ENCODE results near the gene ATXN7L3. TPM values are rescaled to one million over a fixed set of nuclear protein-coding genes. Genes with fewer than 3 reads are reported as not detected.

Gene ATXN7L3
- total and polyA plus RNA-seq, 7 experiments from 2014 or later = 10.5 to 130 (median 107) TPM

DNA sequence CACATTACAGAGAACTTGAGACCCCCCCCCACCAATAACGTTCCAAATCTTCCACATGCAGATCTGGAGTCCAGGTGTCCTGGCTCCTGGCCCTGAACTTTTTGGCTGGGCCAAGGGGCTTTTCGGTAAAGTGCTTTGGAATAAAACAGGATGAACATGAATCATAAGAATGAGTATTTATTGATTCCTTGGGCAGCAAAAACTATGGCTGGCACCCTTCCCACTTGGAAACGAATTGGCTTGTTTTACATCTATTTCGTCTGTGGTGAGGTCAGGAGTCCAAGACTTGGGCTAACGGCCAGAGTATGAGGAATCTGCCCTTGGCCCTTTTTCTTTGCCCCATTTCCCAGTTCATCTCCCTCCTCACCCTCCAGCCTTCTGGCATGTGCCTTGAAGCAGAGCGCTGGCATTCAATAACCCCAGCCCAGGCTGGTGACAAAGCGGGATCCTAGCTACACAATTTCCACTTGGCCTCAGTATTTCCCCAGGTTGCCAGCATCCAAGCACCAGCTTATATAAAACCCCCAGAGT is 23.9 kb upstream of the ATXN7L3 start:
- no peak overlapping the region for H3K27ac ChIP-seq (ENCODE audit: low read depth, low read length)
- Mint-ChIP-seq H3K36me3 (no peaks in the 10 kb centered on the region), H3K27me3 (peaks cover 0 to 2% (median 0%) of the 10 kb centered on the region in 5 donors), H3K27ac (peak overlapping the region in 7 of 9 donors; percentile 28 to 94 (median 62)), H3K9me3 (peaks cover 0 to 5% (median 0%) of the 10 kb centered on the region in 11 donors), H3K4me3 (peak overlapping the region in 4 of 10 donors; percentile 51 to 99 (median 78)), H3K4me1 (peaks cover 8 to 16% (median 11%) of the 10 kb centered on the region in 7 donors)
- POLR2A ChIA-PET = interaction anchor here (1.3 to 5.7 kb wide), 2 partner anchors 102 to 121 kb away, joined by 3 to 102 read pairs; partner anchors contain the start of genes GRN and SLC25A39
- no peaks in the 10 kb centered on the region for H3K4me1 ChIP-seq (ENCODE audit: control insufficient read depth in 2 of 2, insufficient read depth in 2 of 2, low read length in 2 of 2)
- no peaks in the 10 kb centered on the region for H3K9me3 ChIP-seq (ENCODE audit: control insufficient read depth in 2 of 3, low read length in 3 of 3)
- CTCF ChIA-PET = no interaction called here
- no peak overlapping the region for H3K4me3 ChIP-seq (ENCODE audit: low read length)
- ATAC-seq (no peak), DNase-seq (no peak)
- peaks cover 0 to 11% (median 0%) of the 10 kb centered on the region in 3 experiments for H3K36me3 ChIP-seq (ENCODE audit: control insufficient read depth in 2 of 3, insufficient read depth in 3 of 3, low read length in 3 of 3)
- intact Hi-C loops (cut with micrococcal nuclease) = loop anchor here in 1 of 2 donors (5.0 kb wide), 1 partner anchor 44 kb away; the partner anchor contains the start of gene SLC4A1
- H3K27me3 ChIP-seq (ENCODE audit: control insufficient read depth in 2 of 2, insufficient read depth in 2 of 2, low read length in 2 of 2) = no peaks in the 10 kb centered on the region

DNA sequence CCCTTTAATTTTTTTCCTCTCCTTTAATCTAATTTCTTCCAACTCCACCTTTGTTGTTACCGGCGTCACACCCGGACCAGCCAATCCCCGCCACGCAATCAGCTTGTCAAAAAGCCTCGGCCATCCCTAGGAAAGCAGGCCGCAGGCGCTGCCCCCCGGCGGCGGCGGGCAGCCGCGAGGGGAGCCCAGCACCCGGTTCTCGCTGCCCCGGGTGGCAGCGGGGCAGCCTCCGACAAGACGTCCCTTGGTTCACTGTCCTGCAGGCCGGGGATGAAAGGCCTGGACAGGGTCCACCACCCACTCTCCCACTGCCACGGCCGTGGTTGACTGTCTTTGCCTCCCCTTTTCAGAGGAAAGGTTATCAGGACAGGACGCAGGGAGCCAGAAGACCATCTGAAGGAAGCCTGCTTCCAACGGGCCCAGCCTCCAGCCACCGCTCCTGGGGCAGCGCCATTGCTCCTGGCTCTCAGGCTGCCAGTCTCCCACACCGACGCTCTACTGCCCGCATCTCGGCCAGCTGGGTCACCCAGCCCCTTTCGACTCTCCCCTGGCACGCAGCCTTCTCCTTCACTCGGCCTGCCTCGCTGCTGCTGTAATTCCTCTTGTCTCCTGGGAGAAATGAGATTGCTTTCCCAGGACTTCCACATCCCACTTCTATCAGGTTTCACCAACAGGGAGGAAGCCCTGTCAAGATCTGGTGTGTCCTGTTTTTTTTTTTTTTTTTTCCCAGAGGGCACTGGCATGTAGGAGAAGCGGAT is 22.6 kb upstream of the ATXN7L3 start:
- H3K27me3 Mint-ChIP-seq = peaks cover 0 to 2% (median 0%) of the 10 kb centered on the region in 5 donors
- H3K4me1 ChIP-seq (ENCODE audit: control insufficient read depth in 2 of 2, insufficient read depth in 2 of 2, low read length in 2 of 2) = peaks cover 5 to 10% of the 10 kb centered on the region in 2 donors
- H3K27me3 ChIP-seq (ENCODE audit: control insufficient read depth in 2 of 2, insufficient read depth in 2 of 2, low read length in 2 of 2) = no peaks in the 10 kb centered on the region
- ChIA-PET POLR2A (interaction anchor here (0.6 to 14.1 kb wide), 13 partner anchors 13 to 1958 kb away, joined by 3 to 319 read pairs (median 21); partner anchors contain the start of genes ATXN7L3, RUNDC3A, SLC25A39 and TMUB2), CTCF (interaction anchor here (0.6 to 4.4 kb wide), 6 partner anchors 11 to 1150 kb away, joined by 3 to 33 read pairs (median 4); no protein-coding TSS in a partner anchor)
- peak overlapping the region; percentile 96 for H3K4me3 ChIP-seq (ENCODE audit: low read length)
- peak overlapping the region; percentile 90 for H3K27ac ChIP-seq (ENCODE audit: low read depth, low read length)
- ATAC-seq = no peak
- H3K9me3 Mint-ChIP-seq = peaks cover 0 to 5% (median 0%) of the 10 kb centered on the region in 11 donors
- no peaks in the 10 kb centered on the region for H3K9me3 ChIP-seq (ENCODE audit: control insufficient read depth in 2 of 3, low read length in 3 of 3)
- H3K36me3 Mint-ChIP-seq = peaks cover 0 to 5% (median 0%) of the 10 kb centered on the region in 5 donors
- H3K27ac Mint-ChIP-seq = peak overlapping the region; percentile 93 to 99 (median 95)
- H3K36me3 ChIP-seq (ENCODE audit: control insufficient read depth in 2 of 3, insufficient read depth in 3 of 3, low read length in 3 of 3) = peaks cover 0 to 11% (median 0%) of the 10 kb centered on the region in 3 experiments
- H3K4me1 Mint-ChIP-seq = peaks cover 13 to 21% (median 16%) of the 10 kb centered on the region in 7 donors
- intact Hi-C loops (cut with micrococcal nuclease) = loop anchor here in 1 of 2 donors (5.0 kb wide), 1 partner anchor 45 kb away; the partner anchor contains the start of gene SLC4A1
- peak overlapping the region; percentile 93 to 99 (median 96) for H3K4me3 Mint-ChIP-seq
- peak in 6 of 9 donors; percentile 26 to 57 (median 40) for DNase-seq

DNA sequence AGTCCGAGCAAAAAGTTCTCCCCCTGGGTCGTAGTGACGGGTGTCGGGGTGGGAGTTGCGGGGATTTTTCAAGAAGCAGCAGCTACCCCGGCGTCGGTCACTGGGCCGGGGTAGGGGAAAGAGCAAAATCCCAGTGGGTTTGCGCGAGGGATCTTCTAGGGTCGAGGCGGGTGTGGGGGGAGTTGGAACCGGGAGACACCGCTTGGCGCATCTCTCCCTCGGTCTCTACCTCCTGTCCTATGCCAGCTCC is 22.1 kb upstream of the ATXN7L3 start:
- peaks cover 10 to 15% of the 10 kb centered on the region in 2 donors for H3K4me1 ChIP-seq (ENCODE audit: control insufficient read depth in 2 of 2, insufficient read depth in 2 of 2, low read length in 2 of 2)

DNA sequence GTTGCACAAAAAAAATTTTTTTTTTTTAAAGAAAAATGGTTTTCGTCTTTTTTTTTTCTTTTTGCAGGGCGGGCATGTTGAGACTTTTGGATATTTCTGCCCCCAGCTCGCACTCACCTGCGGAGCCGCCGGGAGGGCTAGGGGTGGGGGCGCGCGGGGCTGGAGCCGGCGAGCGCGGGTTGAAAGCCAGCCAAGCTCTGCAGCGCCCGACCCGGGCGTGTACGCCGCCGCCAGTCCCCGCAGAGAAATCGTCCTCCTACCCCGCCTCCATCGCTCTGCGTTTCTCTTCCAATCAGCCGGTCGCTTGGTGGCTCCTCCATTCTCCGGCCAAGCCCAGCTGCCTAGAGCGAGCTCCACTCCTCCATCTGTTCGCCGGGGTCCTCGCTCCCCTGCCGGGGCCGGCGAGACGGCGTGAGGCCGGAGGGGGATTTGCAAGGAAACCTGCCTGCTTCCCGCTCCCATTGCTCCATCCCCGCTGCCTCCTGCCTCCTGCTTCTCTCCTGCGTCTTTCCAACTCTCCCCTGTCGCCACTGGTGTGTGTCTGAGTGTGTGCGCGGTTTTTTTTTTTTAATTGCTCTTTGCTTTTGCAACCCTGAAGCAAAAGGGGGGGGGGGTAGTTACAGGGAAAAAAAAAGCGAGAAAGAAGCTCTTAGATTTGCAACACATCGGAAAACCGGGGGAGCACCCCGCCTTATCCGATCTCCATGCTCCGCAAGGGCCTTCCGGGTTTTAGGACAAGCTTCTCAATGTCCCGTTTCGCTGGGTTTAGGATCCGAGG is 21.6 kb upstream of the ATXN7L3 start:
- intact Hi-C loops (cut with micrococcal nuclease) = loop anchor here in 1 of 2 donors (1.0 to 5.0 kb wide), 4 partner anchors 26 to 98 kb away; partner anchors contain the start of genes HDAC5, RUNDC3A and SLC4A1
- H3K4me3 ChIP-seq (ENCODE audit: low read length) = peak overlapping the region; percentile 96
- H3K27ac ChIP-seq (ENCODE audit: low read depth, low read length) = peak overlapping the region; percentile 90
- H3K27ac Mint-ChIP-seq = peak overlapping the region; percentile 93 to 99 (median 95)
- peaks cover 0 to 11% (median 0%) of the 10 kb centered on the region in 3 experiments for H3K36me3 ChIP-seq (ENCODE audit: control insufficient read depth in 2 of 3, insufficient read depth in 3 of 3, low read length in 3 of 3)
- ATAC-seq (peak; percentile 31), DNase-seq (peak; percentile 41 to 74 (median 68))
- H3K4me1 ChIP-seq (ENCODE audit: control insufficient read depth in 2 of 2, insufficient read depth in 2 of 2, low read length in 2 of 2) = peaks cover 15 to 20% of the 10 kb centered on the region in 2 donors
- ChIA-PET POLR2A (interaction anchor here (0.6 to 14.1 kb wide), 21 partner anchors 8 to 282 kb away, joined by 3 to 319 read pairs (median 5); partner anchors contain the start of genes ATXN7L3, GRN, HDAC5 and RUNDC3A), CTCF (interaction anchor here (0.6 to 4.4 kb wide), 7 partner anchors 10 to 1149 kb away, joined by 3 to 33 read pairs (median 3); no protein-coding TSS in a partner anchor)
- H3K27me3 Mint-ChIP-seq = peaks cover 0 to 2% (median 0%) of the 10 kb centered on the region in 5 donors
- H3K27me3 ChIP-seq (ENCODE audit: control insufficient read depth in 2 of 2, insufficient read depth in 2 of 2, low read length in 2 of 2) = no peaks in the 10 kb centered on the region
- H3K9me3 ChIP-seq (ENCODE audit: control insufficient read depth in 2 of 3, low read length in 3 of 3) = no peaks in the 10 kb centered on the region
- peaks cover 0 to 5% (median 0%) of the 10 kb centered on the region in 11 donors for H3K9me3 Mint-ChIP-seq
- H3K4me1 Mint-ChIP-seq = peaks cover 23 to 30% (median 25%) of the 10 kb centered on the region in 7 donors
- H3K36me3 Mint-ChIP-seq = peaks cover 0 to 14% (median 1%) of the 10 kb centered on the region in 5 donors
- H3K4me3 Mint-ChIP-seq = peak overlapping the region; percentile 93 to 99 (median 96)

More for the DNA sequence above, 22.1 kb upstream of the ATXN7L3 start:
- H3K36me3 Mint-ChIP-seq = peaks cover 0 to 9% (median 0%) of the 10 kb centered on the region in 5 donors
- ChIA-PET CTCF (interaction anchor here (0.6 to 4.4 kb wide), 7 partner anchors 11 to 1149 kb away, joined by 3 to 33 read pairs (median 3); no protein-coding TSS in a partner anchor), POLR2A (interaction anchor here (0.9 to 14.1 kb wide), 13 partner anchors 13 to 282 kb away, joined by 3 to 319 read pairs (median 21); partner anchors contain the start of genes ATXN7L3, RUNDC3A, SLC25A39 and TMUB2)
- Histone ChIP-seq H3K27ac (ENCODE audit: low read depth, low read length) (peak overlapping the region; percentile 90), H3K9me3 (ENCODE audit: control insufficient read depth in 2 of 3, low read length in 3 of 3) (no peaks in the 10 kb centered on the region), H3K27me3 (ENCODE audit: control insufficient read depth in 2 of 2, insufficient read depth in 2 of 2, low read length in 2 of 2) (no peaks in the 10 kb centered on the region), H3K36me3 (ENCODE audit: control insufficient read depth in 2 of 3, insufficient read depth in 3 of 3, low read length in 3 of 3) (peaks cover 0 to 11% (median 0%) of the 10 kb centered on the region in 3 experiments), H3K4me3 (ENCODE audit: low read length) (peak overlapping the region; percentile 96)
- peak overlapping the region; percentile 93 to 99 (median 95) for H3K27ac Mint-ChIP-seq
- H3K27me3 Mint-ChIP-seq = peaks cover 0 to 2% (median 0%) of the 10 kb centered on the region in 5 donors
- peaks cover 18 to 25% (median 20%) of the 10 kb centered on the region in 7 donors for H3K4me1 Mint-ChIP-seq
- peaks cover 0 to 5% (median 0%) of the 10 kb centered on the region in 11 donors for H3K9me3 Mint-ChIP-seq
- ATAC-seq (no peak), DNase-seq (peak in 3 of 9 donors; percentile 34 to 48 (median 43))
- intact Hi-C loops (cut with micrococcal nuclease) = loop anchor here in 1 of 2 donors (1.0 to 5.0 kb wide), 4 partner anchors 25 to 98 kb away; partner anchors contain the start of genes HDAC5, RUNDC3A and SLC4A1
- peak overlapping the region; percentile 93 to 99 (median 96) for H3K4me3 Mint-ChIP-seq

DNA sequence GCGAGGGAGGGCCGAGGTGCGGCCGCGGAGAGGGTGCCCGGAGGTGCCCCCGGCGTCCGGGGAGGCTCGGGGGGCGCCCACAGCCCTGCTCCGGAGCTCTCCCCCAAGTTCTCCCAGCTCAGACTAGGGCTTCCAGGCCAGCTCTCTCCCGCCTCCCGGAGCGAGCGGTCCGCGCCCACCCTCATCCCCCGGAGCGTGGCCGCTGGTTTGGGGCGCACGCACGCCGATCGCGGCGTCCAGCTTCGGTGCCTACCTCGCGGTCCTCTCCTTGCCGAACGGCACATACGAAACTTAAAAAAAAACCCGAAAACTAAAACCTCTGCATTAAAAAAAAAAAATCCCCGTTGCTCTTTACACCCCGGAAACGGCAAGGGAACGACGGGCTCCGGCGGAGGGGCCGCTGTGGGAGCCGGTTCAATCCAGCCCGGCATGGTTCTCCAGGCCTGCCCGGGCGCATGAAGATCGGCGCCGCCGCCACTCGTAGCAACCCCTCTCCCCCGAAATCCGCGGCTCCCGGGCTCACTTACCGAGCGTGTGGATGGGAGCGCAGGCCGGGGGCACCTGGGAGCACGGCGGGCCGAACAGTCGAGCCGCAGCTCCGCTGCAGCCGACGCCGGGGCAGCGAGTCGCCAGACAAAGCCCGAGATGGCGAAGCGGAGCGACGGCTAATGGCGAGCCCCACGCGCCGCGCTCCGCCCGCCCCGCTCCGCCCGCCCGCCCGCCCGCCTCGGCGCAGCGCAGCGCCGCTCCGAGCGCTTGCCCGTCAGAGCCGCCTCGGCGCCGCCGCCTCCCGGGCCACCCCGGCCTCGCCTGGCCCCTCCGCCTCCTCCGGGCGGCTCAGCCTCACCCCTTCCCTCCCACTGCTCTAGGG is 20.8 kb upstream of the ATXN7L3 start:
- H3K4me1 Mint-ChIP-seq = peaks cover 30 to 38% (median 33%) of the 10 kb centered on the region in 7 donors
- CTCF ChIA-PET = interaction anchor here (1.1 to 4.4 kb wide), 4 partner anchors 10 to 110 kb away, joined by 3 to 33 read pairs (median 7); no protein-coding TSS in a partner anchor
- intact Hi-C loops (cut with micrococcal nuclease) = loop anchor here in 1 of 2 donors (1.0 to 5.0 kb wide), 4 partner anchors 26 to 97 kb away; partner anchors contain the start of genes HDAC5, RUNDC3A and SLC4A1
- Histone ChIP-seq H3K4me1 (ENCODE audit: control insufficient read depth in 2 of 2, insufficient read depth in 2 of 2, low read length in 2 of 2) (peaks cover 23 to 28% of the 10 kb centered on the region in 2 donors), H3K4me3 (ENCODE audit: low read length) (peak overlapping the region; percentile 96), H3K27ac (ENCODE audit: low read depth, low read length) (peak overlapping the region; percentile 90), H3K9me3 (ENCODE audit: control insufficient read depth in 2 of 3, low read length in 3 of 3) (no peaks in the 10 kb centered on the region), H3K36me3 (ENCODE audit: control insufficient read depth in 2 of 3, insufficient read depth in 3 of 3, low read length in 3 of 3) (peaks cover 0 to 19% (median 7%) of the 10 kb centered on the region in 3 experiments), H3K27me3 (ENCODE audit: control insufficient read depth in 2 of 2, insufficient read depth in 2 of 2, low read length in 2 of 2) (no peaks in the 10 kb centered on the region)
- peaks cover 0 to 21% (median 5%) of the 10 kb centered on the region in 5 donors for H3K36me3 Mint-ChIP-seq
- H3K27ac Mint-ChIP-seq = peak overlapping the region; percentile 93 to 98 (median 95)
- DNase-seq = peak; percentile 45 to 79 (median 71)
- ATAC-seq = peak; percentile 43
- H3K27me3 Mint-ChIP-seq = peaks cover 0 to 2% (median 0%) of the 10 kb centered on the region in 5 donors
- H3K4me3 Mint-ChIP-seq = peak overlapping the region; percentile 93 to 99 (median 96)
- H3K9me3 Mint-ChIP-seq = peaks cover 0 to 8% (median 0%) of the 10 kb centered on the region in 11 donors
- POLR2A ChIA-PET = interaction anchor here (0.8 to 14.1 kb wide), 19 partner anchors 9 to 141 kb away, joined by 3 to 319 read pairs (median 5); partner anchors contain the start of genes ATXN7L3, GRN, HDAC5 and RUNDC3A
